OCI-LY3 (cell line): Measurements from ENCODE around the gene NACAD.

Source experiments
- H2AFZ ChIP-seq: fragments of 200-600, 300-600 bp; shearing (Covaris generic); 2 replicates; pipeline ENCODE4 v1.6.0; 2014; ENCODE audit warnings: antibody characterized with exemption, low read depth, low read length
- H3K27ac ChIP-seq: fragments of 200-600, 300-600 bp; sonication (generic); 2 replicates; pipeline ENCODE4 v1.5.1; 2014; ENCODE audit warnings: mild to moderate bottlenecking, low read length, moderate library complexity, mixed read lengths
- H3K27me3 ChIP-seq: fragments of 200-600, 300-600 bp; sonication (generic); 2 replicates; pipeline ENCODE4 v1.6.1; 2014; ENCODE audit warnings: low read depth, low read length, mixed read lengths
- H3K36me3 ChIP-seq: fragments of 200-600, 300-600 bp; sonication (generic); replicated peaks from 2 replicates; pipeline ENCODE3; 2014; ENCODE audit warnings: low read depth, low read length, mixed read lengths
- H3K4me1 ChIP-seq: fragments of 300-600, 200-600 bp; sonication (generic); 2 replicates; pipeline ENCODE4 v1.6.1; 2014; ENCODE audit warnings: low read length, mixed read lengths
- H3K4me2 ChIP-seq: fragments of 200-600, 300-600 bp; sonication (generic); 2 replicates; pipeline ENCODE4 v1.6.1; 2014; ENCODE audit warnings: low read length, mixed read lengths
- H3K4me3 ChIP-seq: fragments of 300-600, 200-600 bp; sonication (generic); 2 replicates; pipeline ENCODE4 v1.5.1; 2014; ENCODE audit warnings: antibody characterized with exemption, mild to moderate bottlenecking, low read length, moderate library complexity
- H3K79me2 ChIP-seq: fragments of 300-600, 200-600 bp; shearing (Covaris generic); 2 replicates; pipeline ENCODE4 v1.6.1; 2014; ENCODE audit warnings: mild to moderate bottlenecking, low read length, mixed read lengths
- H3K9ac ChIP-seq: fragments of 300-600, 200-600 bp; shearing (Covaris generic); 2 replicates; pipeline ENCODE4 v1.6.0; 2014; ENCODE audit warnings: mild to moderate bottlenecking, low read length, moderate library complexity
- H3K9me3 ChIP-seq: fragments of 200-600, 300-600 bp; shearing (Covaris generic); 2 replicates; pipeline ENCODE4 v1.6.1; 2014; ENCODE audit warnings: low read length, mixed read lengths; ENCODE audit not compliant: insufficient read depth
- H4K20me1 ChIP-seq: fragments of 200-600, 300-600 bp; sonication (generic); 2 replicates; pipeline ENCODE4 v1.6.1; 2016; ENCODE audit warnings: low read length, mixed read lengths; ENCODE audit not compliant: insufficient read depth
- CTCF ChIP-seq: fragments of 200-600, 300-600 bp; sonication (generic); IDR thresholded peaks from 2 replicates; pipeline ENCODE4 v1.5.1; 2014; ENCODE audit warnings: antibody characterized with exemption, low read length, low read depth
- EZH2phosphoT487 ChIP-seq: fragments of 200-600 bp; shearing (Covaris generic); IDR thresholded peaks from 2 replicates; pipeline ENCODE4 v1.6.1; 2018; ENCODE audit warnings: antibody characterized with exemption, mixed run types, low read depth

NACAD gene

DNA sequence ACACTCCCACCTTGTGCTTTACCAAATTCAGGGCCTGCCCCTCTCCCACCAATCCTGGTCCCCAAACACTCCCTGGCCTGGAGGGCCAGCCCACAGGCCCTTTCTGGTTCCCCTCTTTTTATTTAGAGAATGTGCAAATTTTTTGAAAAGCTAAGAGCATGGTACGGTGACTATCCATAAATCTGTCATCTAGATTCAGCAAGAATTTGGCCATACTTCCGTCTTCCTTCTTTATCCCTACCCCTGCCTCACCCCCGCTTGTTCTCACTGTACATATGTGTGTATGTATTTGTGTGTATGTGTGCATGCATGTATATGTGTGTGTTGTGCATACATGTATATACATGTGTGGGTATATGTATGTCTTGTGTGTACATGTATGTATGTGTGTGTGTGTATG lies 30.8 kb upstream of the NACAD start:
- TF ChIP-seq CTCF (no peak), EZH2phosphoT487 (no peak)
- Histone ChIP-seq H3K4me1 (peaks cover 11% of the 10 kb centered on the region), H3K27me3 (no peaks in the 10 kb centered on the region), H3K27ac (no peak overlapping the region), H4K20me1 (no peaks in the 10 kb centered on the region), H3K9me3 (no peaks in the 10 kb centered on the region), H3K79me2 (no peaks in the 10 kb centered on the region), H3K4me3 (no peak overlapping the region), H3K36me3 (no peaks in the 10 kb centered on the region), H2AFZ (no peak overlapping the region), H3K4me2 (no peak overlapping the region), H3K9ac (no peak overlapping the region)

DNA sequence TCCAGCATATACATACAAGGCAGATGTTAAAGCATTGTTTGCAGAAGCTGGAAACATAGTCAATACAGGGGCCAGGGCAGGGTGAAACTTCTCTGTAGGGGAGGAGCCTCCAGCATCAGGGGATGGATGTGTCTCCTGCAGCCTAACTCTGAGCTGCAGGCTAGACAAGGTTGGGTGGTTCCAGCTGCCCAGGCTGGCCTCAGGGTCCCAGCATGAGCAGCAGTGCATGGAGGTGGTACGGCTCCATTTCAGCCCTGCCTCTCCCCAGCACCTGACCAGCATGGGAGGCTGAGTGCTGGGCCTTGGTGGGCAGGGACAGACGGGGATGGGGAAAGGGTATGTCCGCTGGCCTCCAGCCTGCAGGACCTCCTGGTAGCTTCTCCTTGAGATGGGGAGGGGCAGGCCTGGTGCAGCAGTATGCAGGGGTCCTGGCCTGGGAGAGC lies 30.1 kb upstream of the NACAD start:
- no peaks in the 10 kb centered on the region for H4K20me1 ChIP-seq
- no peaks in the 10 kb centered on the region for H3K27me3 ChIP-seq
- H3K9me3 ChIP-seq: no peaks in the 10 kb centered on the region
- H3K4me2 ChIP-seq: no peak overlapping the region
- H3K9ac ChIP-seq: no peak overlapping the region
- no peak overlapping the region for H2AFZ ChIP-seq
- no peaks in the 10 kb centered on the region for H3K79me2 ChIP-seq
- no peak overlapping the region for H3K4me3 ChIP-seq
- no peaks in the 10 kb centered on the region for H3K36me3 ChIP-seq
- H3K4me1 ChIP-seq: peaks cover 13% of the 10 kb centered on the region
- no peak overlapping the region for H3K27ac ChIP-seq
- no peak for TF ChIP-seq EZH2phosphoT487
- no peak for TF ChIP-seq CTCF

- no peaks in the 10 kb centered on the region for H3K36me3 ChIP-seq
- no peaks in the 10 kb centered on the region for H3K79me2 ChIP-seq
- H4K20me1 ChIP-seq: no peaks in the 10 kb centered on the region
- H3K9me3 ChIP-seq: no peaks in the 10 kb centered on the region
- H2AFZ ChIP-seq: no peak overlapping the region
- no peak overlapping the region for H3K27ac ChIP-seq
- H3K4me1 ChIP-seq: peaks cover 11% of the 10 kb centered on the region
- H3K4me2 ChIP-seq: no peak overlapping the region
- H3K27me3 ChIP-seq: no peaks in the 10 kb centered on the region
- no peak overlapping the region for H3K4me3 ChIP-seq
- no peak for TF ChIP-seq CTCF
- TF ChIP-seq EZH2phosphoT487: no peak
- no peak overlapping the region for H3K9ac ChIP-seq
Measured at GRCh38 chr7:45118292-45118691, 29.5 kb upstream of the NACAD start.

DNA sequence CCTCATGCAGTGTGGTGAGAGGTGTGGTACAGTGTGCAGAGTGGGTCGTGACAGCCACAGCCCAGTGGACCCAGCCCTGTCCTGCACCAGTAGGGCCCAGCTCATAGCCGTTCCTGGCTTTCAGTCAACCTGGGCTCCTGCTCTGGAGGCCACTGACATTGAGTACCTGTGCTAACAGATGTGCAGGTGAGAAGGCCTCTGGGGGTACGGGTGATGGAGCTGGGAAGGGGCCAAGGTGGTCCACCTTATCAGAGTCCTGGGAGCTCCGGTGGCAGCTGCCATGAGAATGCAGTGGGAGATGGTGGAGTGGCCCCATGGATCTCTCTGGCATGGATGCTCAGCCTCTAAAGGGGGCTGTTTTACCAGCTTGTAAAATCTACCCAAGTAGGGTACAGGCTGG lies 28.8 kb upstream of the NACAD start:
- H3K9ac ChIP-seq: no peak overlapping the region
- no peak for TF ChIP-seq CTCF
- no peak for TF ChIP-seq EZH2phosphoT487
- H3K36me3 ChIP-seq: no peaks in the 10 kb centered on the region
- H3K9me3 ChIP-seq: no peaks in the 10 kb centered on the region
- H3K27me3 ChIP-seq: no peaks in the 10 kb centered on the region
- no peaks in the 10 kb centered on the region for H4K20me1 ChIP-seq
- 0 out of 2 replicates have a peak, but pooled peaks cover under 1% of the 10 kb centered on the region for H3K79me2 ChIP-seq
- H3K4me3 ChIP-seq: no peak overlapping the region
- peaks cover 14% of the 10 kb centered on the region for H3K4me1 ChIP-seq
- no peak overlapping the region for H3K4me2 ChIP-seq
- H3K27ac ChIP-seq: no peak overlapping the region
- no peak overlapping the region for H2AFZ ChIP-seq
